ENCODE measurements around the gene MYOM1.

The MYOM1 gene

GRCh38 chr18:3044931-3045698, 174.7 kb downstream of the MYOM1 start:
- TF ChIP-seq FOXP2 (optimal IDR thresholded peaks at IDR 0.05; ENCODE audit: control extremely low read depth, extremely low read length, insufficient read depth): no peak
- TF ChIP-seq POLR2AphosphoS5 (IDR thresholded peaks at IDR 0.05; ENCODE audit: borderline replicate concordance, low read depth, low read length): no peak
- no peak for TF ChIP-seq EZH2 (IDR thresholded peaks at IDR 0.05)
- no peak for DNase-seq (ENCODE audit: low read depth, low spot score)

GRCh38 chr18:3042379-3042778, 177.4 kb downstream of the MYOM1 start:
- DNase-seq (ENCODE audit: low read depth, low spot score): no peak
- Histone ChIP-seq H3K27ac (no peak overlapping the region), H3K4me3 (no peak overlapping the region), H3K36me3 (ENCODE audit: insufficient read depth, low read length) (no peaks in the 10 kb centered on the region), H3K9me3 (ENCODE audit: low read depth, low read length) (no peaks in the 10 kb centered on the region), H3K9ac (ENCODE audit: insufficient read length) (no peak overlapping the region)
- no peak for TF ChIP-seq EZH2 (IDR thresholded peaks at IDR 0.05)
- TF ChIP-seq POLR2AphosphoS5 (IDR thresholded peaks at IDR 0.05; ENCODE audit: borderline replicate concordance, low read depth, low read length): no peak
- TF ChIP-seq FOXP2 (optimal IDR thresholded peaks at IDR 0.05; ENCODE audit: control extremely low read depth, extremely low read length, insufficient read depth): no peak

More at GRCh38 chr18:3044931-3045698, 174.7 kb downstream of the MYOM1 start:
- no peaks in the 10 kb centered on the region for H3K9me3 ChIP-seq (ENCODE audit: low read depth, low read length)
- H3K36me3 ChIP-seq (ENCODE audit: insufficient read depth, low read length): no peaks in the 10 kb centered on the region
- no peak overlapping the region for H3K27ac ChIP-seq
- H3K9ac ChIP-seq (ENCODE audit: insufficient read length): no peak overlapping the region
- H3K4me3 ChIP-seq: no peak overlapping the region

GRCh38 chr18:3041843-3042242, 177.9 kb downstream of the MYOM1 start:
- Histone ChIP-seq H3K9me3 (ENCODE audit: low read depth, low read length) (no peaks in the 10 kb centered on the region), H3K4me3 (no peak overlapping the region), H3K27ac (no peak overlapping the region), H3K36me3 (ENCODE audit: insufficient read depth, low read length) (no peaks in the 10 kb centered on the region), H3K9ac (ENCODE audit: insufficient read length) (no peak overlapping the region)
- TF ChIP-seq EZH2 (IDR thresholded peaks at IDR 0.05) (no peak), FOXP2 (optimal IDR thresholded peaks at IDR 0.05; ENCODE audit: control extremely low read depth, extremely low read length, insufficient read depth) (no peak), POLR2AphosphoS5 (IDR thresholded peaks at IDR 0.05; ENCODE audit: borderline replicate concordance, low read depth, low read length) (no peak)
- DNase-seq (ENCODE audit: low read depth, low spot score): no peak

- Histone ChIP-seq H3K36me3 (ENCODE audit: insufficient read depth, low read length) (no peaks in the 10 kb centered on the region), H3K27ac (no peak overlapping the region), H3K4me3 (no peak overlapping the region), H3K9ac (ENCODE audit: insufficient read length) (no peak overlapping the region), H3K9me3 (ENCODE audit: low read depth, low read length) (no peaks in the 10 kb centered on the region)
- DNase-seq (ENCODE audit: low read depth, low spot score): no peak
- TF ChIP-seq POLR2AphosphoS5 (IDR thresholded peaks at IDR 0.05; ENCODE audit: borderline replicate concordance, low read depth, low read length) (no peak), EZH2 (IDR thresholded peaks at IDR 0.05) (no peak), FOXP2 (optimal IDR thresholded peaks at IDR 0.05; ENCODE audit: control extremely low read depth, extremely low read length, insufficient read depth) (no peak)
These were observed 178.9 kb downstream of the MYOM1 start for GRCh38 chr18:3040881-3041280.

GRCh38 chr18:3040173-3040572, 179.6 kb downstream of the MYOM1 start:
- DNase-seq (ENCODE audit: low read depth, low spot score): no peak
- Histone ChIP-seq H3K4me3 (no peak overlapping the region), H3K9me3 (ENCODE audit: low read depth, low read length) (no peaks in the 10 kb centered on the region), H3K36me3 (ENCODE audit: insufficient read depth, low read length) (no peaks in the 10 kb centered on the region), H3K27ac (no peak overlapping the region), H3K9ac (ENCODE audit: insufficient read length) (no peak overlapping the region)
- TF ChIP-seq POLR2AphosphoS5 (IDR thresholded peaks at IDR 0.05; ENCODE audit: borderline replicate concordance, low read depth, low read length) (no peak), FOXP2 (optimal IDR thresholded peaks at IDR 0.05; ENCODE audit: control extremely low read depth, extremely low read length, insufficient read depth) (no peak), EZH2 (IDR thresholded peaks at IDR 0.05) (no peak)

- Histone ChIP-seq H3K9ac (ENCODE audit: insufficient read length) (no peak overlapping the region), H3K9me3 (ENCODE audit: low read depth, low read length) (no peaks in the 10 kb centered on the region), H3K4me3 (no peak overlapping the region), H3K36me3 (ENCODE audit: insufficient read depth, low read length) (no peaks in the 10 kb centered on the region), H3K27ac (0 out of 2 replicates have a peak overlapping the region, but pooled peaks have one; percentile 19)
- DNase-seq (ENCODE audit: low read depth, low spot score): no peak
- TF ChIP-seq EZH2 (IDR thresholded peaks at IDR 0.05) (no peak), FOXP2 (optimal IDR thresholded peaks at IDR 0.05; ENCODE audit: control extremely low read depth, extremely low read length, insufficient read depth) (no peak), POLR2AphosphoS5 (IDR thresholded peaks at IDR 0.05; ENCODE audit: borderline replicate concordance, low read depth, low read length) (no peak)
These were observed 182.3 kb downstream of the MYOM1 start for GRCh38 chr18:3037423-3037915.

- TF ChIP-seq FOXP2 (optimal IDR thresholded peaks at IDR 0.05; ENCODE audit: control extremely low read depth, extremely low read length, insufficient read depth) (no peak), POLR2AphosphoS5 (IDR thresholded peaks at IDR 0.05; ENCODE audit: borderline replicate concordance, low read depth, low read length) (no peak), EZH2 (IDR thresholded peaks at IDR 0.05) (no peak)
- Histone ChIP-seq H3K36me3 (ENCODE audit: insufficient read depth, low read length) (no peaks in the 10 kb centered on the region), H3K4me3 (no peak overlapping the region), H3K9me3 (ENCODE audit: low read depth, low read length) (no peaks in the 10 kb centered on the region), H3K9ac (ENCODE audit: insufficient read length) (no peak overlapping the region), H3K27ac (no peak overlapping the region)
- DNase-seq (ENCODE audit: low read depth, low spot score): no peak
These were observed 183.7 kb downstream of the MYOM1 start for GRCh38 chr18:3036108-3036507.

GRCh38 chr18:3035635-3036034, 184.1 kb downstream of the MYOM1 start:
- Histone ChIP-seq H3K36me3 (ENCODE audit: insufficient read depth, low read length) (no peaks in the 10 kb centered on the region), H3K27ac (no peak overlapping the region), H3K4me3 (no peak overlapping the region), H3K9ac (ENCODE audit: insufficient read length) (no peak overlapping the region), H3K9me3 (ENCODE audit: low read depth, low read length) (no peaks in the 10 kb centered on the region)
- TF ChIP-seq POLR2AphosphoS5 (IDR thresholded peaks at IDR 0.05; ENCODE audit: borderline replicate concordance, low read depth, low read length): no peak
- TF ChIP-seq FOXP2 (optimal IDR thresholded peaks at IDR 0.05; ENCODE audit: control extremely low read depth, extremely low read length, insufficient read depth): no peak
- TF ChIP-seq EZH2 (IDR thresholded peaks at IDR 0.05): no peak
- DNase-seq (ENCODE audit: low read depth, low spot score): no peak

All from SK-N-MC (cell line).